Erythroblast (primary cell): ENCODE data around the gene RGS14.

Experiments
- GATA1 ChIP-seq: IDR thresholded peaks from 2 replicates; pipeline ENCODE4 v1.6.1; 2011; ENCODE audit warnings: low read depth, mild to moderate bottlenecking, control low read depth, low read length, moderate library complexity
- POLR2A ChIP-seq: IDR thresholded peaks from 2 replicates; pipeline ENCODE4 v1.6.1; 2011; ENCODE audit warnings: mild to moderate bottlenecking, low read length

- TF ChIP-seq POLR2A (no peak), GATA1 (no peak)
Observed at GRCh38 chr5:177310757-177311391, 46.9 kb upstream of the RGS14 start.
